ENCODE data around the gene LRRC25.

LRRC25 gene

DNA sequence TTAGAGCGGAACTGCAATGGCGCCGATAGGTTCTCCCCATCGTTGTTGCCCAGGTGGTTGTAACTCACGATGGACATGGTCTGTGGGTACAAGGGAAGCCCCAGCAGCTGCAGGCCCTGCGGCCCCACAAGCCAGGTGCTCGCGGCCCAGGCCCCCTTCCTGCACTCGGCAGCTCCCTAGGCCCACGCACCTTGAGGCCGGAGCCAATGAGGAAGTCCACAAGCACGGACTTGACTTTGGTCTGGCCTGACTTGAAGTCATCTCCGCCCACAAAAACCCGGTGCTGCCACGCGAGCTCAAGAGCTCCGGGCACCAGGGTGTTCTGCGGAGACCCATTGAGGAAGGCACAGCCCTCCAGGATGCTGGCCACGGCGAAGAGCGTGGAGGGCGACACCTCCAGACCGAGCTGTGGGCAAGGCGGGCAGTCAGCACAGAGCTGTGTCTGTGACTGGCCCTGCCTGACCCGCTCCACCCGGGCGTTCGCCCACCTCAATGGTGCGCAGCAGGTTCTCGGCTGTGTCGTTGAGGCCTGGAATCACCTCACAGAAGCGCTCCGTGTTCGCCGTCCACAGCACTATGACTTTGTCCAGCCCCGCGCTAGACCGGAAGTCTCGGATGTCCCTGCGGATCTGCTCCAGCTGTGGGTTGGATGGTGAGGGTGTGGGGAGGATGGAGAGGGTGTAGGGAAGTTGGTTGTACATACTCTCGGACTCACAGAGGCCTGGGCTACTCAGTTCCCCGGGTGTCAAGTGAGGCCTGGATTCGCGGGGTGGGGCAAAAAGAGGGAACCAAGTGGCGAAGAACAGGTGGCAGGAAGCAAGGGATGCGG, 38.6 kb upstream of the LRRC25 start:
- DNase-seq: no peak

DNA sequence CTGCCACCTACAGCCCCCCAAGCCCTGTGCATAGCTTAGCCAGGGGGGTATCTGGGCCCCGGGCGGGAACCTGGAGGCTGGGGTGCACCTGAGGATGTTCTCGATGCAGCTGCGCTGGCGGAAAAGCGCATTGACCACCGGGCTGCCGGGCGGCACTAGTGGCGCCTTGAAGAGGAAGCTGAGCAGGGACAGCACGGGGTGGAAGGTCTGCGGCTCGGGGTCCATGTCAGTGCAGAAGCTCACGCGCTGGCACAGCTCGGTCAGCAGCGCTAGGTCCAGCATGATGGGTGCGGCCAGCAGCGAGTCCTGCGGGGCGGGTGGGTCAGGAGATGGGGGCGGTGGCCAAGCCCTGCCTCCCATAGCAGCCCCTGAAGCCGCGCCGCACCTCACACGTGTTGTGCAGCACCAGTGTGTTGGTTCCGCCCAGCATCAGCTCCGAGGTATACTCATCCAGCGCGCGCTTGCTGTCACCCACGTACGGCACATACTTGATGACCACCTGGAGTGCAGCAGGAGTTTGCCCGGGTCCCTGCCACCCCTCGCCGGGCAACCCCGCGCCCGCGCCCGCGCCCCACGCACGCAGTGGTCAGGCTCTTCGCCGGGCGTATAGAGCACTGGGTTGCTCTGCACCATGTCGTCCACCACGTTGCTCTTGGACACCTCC, 37.9 kb upstream of the LRRC25 start:
- DNase-seq: no peak

DNA sequence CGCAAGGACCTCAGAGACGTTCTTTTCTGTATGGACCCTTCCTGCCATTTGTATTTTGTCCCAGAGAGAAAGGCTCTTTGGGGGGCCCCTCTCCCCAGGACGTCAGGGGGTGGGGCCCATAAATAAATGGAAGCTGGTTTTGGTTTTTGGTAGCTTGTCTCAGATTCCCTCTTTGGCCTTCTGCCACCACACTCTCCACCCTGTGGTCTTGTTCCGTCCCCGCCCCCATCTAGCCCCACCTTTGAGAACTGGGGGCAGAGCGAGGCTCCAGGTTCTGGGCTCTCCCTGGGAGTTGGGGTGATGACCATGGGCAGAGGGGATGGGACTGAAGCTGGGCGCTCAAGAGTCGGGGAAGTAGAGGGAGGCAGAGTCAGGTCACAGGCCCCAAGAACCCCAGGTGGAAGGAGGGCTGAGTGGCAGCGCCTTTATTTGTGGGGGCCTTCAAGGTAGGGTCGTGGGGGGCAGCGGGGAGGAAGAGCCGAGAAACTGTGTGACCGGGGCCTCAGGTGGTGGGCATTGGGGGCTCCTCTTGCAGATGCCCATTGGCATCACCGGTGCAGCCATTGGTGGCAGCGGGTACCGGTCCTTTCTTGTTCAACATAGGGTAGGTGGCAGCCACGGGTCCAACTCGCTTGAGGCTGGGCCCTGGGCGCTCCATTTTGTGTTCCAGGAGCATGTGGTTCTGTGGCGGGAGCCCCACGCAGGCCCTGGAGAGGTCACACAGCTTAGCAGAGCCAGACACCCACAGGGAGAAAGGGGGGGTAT, 37.2 kb upstream of the LRRC25 start:
- DNase-seq: no peak

DNA sequence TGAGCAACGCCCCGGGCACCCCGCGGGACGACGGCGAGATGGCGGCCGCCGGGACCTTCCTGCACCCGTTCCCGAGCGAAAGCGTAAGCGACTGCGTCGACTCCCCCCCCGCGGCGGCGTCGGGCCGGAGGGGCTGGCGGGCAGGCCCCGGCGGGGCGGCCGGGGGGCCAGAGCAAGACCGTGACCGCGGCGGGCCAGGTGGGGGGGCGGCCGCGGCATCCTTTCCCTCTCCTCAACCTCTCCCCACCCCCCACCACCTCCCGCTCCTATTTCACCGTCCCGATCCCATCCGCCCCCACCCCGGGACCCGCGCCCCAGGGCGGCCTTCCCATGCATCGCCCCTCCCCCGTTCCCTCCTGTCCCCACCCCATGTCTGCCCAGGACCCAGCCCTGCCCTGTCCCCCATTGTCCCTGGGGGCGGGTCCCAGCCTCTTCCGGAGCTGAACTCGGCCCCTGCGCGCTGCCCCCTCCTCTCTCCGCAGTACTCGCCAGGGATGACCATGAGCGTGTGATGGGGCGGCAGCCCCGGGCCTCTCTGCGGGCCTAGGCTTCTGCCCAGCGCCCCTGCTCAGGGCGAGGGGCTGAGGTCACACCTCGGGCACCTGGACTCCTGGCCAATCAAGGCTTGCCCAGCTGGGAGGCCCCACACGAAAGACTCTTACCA, 36.4 kb upstream of the LRRC25 start:
- no peak for DNase-seq

DNA sequence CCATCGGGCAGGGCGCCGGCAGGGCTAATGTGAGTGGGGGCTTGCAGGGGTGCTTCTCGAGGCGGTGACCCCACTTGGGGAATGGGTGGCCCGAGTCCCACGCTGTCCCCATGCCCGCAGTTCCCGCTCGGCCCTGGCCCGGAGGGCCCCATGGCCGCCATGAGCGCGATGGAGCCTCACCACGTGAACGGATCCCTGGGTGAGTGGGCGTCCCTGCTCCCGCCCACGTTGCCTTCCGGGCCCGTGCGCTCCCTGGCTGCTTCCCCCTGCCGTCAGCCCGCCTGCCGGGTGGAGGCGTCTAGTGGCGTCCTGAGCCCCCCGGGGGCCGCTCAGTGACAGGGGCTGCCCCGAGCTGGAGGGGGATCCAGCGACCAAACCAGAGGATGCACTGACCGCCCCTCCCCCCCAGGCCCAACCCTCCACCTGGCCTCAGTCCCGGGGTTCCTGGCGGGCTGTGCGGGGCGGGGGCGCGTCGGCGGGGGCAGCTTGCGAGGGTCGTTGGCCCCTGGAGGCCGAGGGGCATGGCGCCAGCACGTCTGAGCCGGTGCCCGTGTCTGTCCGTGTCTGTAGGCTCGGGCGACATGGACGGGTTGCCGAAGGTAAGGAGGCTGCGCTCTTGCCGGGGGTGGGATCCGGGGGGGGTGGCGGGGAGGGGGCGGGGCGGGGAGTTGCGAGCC, 35.7 kb upstream of the LRRC25 start:
- no peak for DNase-seq

DNA sequence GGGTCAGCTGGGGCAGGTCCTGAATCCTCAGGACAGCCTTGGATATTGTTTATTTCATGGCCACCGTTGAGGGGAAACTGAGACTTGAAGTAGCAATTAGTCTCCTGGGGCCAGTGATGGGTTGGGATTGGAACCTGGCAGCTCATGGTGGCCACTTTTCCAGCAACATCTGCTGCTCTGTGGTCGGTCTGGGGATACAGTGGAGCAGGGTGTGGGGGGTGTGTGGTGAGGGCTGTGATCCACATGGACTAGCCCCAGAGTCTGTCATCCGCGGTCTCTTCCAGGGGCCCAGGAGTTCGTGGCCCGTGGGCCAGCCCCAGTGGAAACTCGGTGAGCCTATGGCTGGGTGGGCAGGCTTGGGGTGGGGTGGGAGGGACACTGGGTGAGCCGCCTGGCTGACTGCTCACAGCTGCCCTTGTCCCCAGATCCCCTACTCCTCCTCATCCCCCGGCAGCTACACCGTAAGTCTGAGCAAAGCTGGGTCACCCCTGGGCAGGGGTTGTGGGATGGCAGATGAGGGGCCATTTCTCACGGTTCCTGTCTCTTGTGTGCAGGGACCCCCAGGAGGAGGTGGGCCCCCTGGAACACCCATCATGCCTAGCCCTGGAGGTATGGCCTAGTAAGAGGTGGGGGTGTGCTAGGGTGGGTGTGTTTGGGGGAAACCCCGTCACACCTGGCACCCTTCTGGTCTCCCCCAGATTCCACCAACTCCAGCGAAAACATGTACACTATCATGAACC, 35.0 kb upstream of the LRRC25 start:
- DNase-seq: peak; percentile 49

DNA sequence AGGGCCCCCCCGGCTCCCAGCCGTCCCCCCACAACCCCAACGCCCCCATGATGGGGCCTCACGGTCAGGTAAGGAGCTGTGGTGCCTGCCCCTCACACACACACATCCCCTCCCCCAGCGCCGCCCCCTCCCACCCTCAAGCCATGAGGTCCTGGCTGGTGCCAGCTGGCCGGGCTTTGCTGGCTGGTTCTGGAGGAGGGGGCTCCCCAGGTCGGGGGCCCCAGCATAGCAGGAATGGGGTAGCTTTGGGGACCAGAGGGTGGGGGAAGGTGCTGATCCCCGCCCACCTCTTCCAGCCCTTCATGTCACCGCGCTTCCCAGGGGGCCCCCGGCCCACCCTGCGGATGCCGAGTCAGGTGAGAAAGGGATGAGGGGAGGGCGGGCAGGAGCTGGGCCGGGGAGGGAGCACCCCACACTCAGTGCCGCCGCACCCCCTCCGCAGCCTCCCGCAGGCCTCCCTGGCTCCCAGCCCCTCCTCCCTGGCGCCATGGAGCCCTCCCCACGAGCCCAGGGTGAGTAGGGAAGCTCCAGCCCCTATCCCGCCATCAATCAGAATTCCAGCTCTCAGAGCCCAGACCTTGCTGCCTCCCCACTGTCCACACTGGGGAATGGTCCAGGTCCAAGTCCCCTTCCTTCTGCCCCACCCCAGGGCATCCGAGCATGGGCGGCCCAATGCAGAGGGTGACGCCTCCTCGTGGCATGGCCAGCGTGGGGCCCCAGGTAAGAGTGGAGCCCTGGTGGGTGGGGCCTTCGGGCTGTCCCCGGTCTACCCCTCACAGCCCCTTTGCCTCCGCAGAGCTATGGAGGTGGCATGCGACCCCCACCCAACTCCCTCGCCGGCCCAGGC, 34.2 kb upstream of the LRRC25 start:
- no peak for DNase-seq

DNA sequence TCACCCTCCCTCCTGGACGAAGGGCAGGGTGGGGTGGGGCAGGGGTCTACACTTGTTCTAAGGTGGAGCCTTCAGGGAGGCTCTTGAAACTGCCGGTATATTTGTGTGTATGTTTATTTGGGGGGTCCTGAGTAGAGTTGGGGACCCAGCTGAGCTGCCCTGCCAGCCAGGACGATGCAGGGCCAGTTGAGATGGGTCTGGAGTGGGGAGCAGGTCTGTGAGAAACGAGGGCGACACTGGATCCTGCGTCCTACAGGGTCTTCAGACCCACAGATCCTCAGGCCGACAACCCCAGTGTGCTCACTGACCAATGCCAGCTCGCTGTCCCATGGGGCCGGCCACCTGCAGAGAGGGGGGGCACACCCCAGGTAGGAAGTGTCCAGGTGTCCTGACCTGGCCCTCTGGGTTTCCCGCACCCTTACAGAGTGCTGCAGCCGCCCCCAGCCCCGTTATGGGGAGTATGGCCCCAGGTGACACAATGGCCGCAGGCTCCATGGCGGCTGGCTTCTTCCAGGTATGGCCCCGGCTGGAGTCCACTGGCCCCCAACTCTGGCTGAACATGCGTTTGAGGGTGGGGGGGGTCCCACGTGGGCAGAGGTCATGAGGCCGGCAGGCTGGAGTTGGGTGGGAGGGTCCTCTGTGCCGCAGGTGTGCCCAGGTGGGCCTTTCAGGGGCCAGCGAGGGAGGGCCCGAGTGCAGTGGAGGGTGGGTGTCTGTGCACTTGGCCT, 33.2 kb upstream of the LRRC25 start:
- DNase-seq: no peak

DNA sequence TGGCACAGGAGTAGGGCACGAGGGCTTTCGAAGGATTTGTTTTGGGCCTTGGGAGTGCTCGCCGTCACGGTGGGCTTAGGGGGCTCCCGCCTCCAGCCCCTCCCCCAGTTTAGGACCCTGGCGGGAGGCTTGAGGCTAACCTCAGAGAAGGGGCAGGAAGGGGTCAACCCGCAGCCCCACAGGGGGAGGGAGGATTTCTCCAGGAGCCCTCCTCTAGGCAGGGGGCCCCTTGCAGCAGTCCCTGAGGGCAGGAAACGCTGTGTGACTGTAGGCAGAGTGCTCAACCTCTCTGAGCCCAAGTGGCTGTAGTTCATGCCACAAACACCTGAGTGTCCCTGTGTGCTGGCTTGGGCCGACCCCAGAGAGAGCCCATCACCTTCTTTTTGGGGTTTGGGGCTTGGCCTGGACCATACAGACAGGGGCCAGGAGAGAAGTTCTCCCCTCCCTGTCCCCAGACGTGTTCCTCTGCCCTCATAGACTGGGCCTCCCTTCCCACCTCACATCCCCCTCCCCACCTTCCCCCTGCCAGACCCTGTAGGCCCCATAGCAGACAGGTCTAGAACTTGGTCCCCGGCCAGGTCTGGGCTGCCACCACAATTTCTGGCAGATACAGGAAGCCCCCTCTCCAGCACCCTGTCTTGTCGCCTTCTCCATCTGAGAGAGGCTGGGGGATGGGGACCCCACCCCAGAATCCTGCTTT, 32.4 kb upstream of the LRRC25 start:
- no peak for DNase-seq

DNA sequence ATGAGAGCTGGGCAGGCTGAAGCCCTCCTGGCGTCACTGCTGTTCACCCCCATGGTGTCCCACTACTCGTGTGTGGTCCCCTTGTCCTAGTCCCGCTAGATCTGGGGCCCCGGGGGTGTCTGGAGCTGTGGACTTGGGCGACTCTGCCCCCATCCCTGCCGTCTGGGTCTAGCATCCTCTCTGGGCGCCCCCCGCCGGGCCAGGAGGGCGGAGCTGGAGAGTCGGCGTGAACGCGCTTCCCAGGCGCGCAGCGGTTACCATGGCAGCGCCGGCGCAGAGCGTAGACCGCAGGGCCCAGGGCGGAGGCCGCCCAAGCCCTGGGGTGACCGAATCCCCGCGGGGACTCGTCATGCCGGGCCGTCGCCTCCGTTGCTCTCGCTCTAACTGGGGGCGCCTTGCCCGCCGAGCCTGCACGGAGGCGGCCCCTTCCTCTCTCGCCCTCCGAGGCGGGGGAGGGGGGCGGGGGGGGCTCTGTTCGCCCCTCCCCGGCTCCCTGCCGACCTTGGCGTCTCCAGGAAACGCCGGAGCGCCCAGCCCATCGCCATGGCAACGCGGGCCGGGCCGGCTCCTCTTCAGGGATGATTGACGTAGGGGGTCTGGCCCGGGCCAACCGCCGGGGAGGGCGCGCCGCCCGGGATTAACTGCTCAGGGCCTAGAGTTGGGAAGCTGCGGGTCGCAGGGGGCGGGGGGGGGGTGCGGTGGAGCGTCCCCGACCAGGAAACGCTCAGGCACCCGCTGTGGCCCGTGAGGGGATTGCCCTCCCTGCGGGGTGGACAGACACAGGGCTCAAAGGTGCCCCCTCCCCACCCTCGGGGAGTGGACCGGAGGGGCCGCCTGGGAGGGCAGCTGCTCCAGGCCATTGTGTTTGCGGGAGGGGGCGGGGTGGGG, 31.6 kb upstream of the LRRC25 start:
- DNase-seq: peak; percentile 84

DNA sequence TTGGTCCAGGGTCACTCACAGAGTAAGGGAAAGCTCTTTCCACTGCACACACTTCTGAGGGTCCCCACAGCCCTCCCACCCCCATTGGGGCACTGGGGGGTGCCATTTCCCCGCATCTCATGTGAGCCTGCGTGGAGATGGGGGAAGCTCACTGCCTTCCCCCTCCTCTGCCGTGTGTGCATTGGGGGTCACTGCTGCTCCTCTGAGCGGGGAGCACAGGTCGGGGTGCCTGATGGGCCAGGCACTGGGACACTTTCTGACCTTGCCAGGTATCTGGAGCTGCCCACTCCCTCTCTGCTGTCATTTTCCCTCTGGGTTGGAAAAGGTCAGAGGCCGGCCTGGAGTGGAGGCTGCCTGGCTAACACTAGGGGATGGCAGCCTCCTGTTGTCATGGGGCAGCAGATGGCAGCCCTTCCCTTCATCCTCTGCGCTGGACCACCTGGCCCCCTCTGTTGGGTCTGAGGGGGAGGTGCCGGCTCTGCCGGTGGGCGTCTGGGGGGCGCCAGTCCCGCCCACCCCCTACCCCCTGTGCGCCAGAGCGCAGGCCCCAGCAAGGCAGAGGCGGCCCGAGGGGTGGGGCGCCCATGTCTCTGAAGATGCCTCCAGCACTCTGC, 30.9 kb upstream of the LRRC25 start:
- no peak for DNase-seq

DNA sequence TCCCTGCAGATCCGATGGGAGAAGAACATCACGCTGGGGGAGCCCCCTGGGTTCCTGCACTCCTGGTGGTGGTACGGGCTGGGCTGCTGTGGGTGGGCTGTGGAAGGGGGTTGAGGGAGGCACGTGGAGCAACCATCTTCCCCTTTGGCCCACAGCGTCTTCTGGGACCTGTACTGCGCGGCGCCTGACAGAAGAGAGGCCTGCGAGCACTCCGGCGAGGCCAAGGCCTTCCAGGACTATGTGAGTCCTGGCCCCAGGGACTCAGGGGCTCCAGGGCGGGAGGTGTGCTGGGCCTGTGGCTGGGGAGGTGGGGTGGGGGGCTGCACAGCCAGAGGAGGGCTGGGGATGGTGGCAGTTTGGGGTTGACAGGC, 30.3 kb upstream of the LRRC25 start:
- no peak for DNase-seq

DNA sequence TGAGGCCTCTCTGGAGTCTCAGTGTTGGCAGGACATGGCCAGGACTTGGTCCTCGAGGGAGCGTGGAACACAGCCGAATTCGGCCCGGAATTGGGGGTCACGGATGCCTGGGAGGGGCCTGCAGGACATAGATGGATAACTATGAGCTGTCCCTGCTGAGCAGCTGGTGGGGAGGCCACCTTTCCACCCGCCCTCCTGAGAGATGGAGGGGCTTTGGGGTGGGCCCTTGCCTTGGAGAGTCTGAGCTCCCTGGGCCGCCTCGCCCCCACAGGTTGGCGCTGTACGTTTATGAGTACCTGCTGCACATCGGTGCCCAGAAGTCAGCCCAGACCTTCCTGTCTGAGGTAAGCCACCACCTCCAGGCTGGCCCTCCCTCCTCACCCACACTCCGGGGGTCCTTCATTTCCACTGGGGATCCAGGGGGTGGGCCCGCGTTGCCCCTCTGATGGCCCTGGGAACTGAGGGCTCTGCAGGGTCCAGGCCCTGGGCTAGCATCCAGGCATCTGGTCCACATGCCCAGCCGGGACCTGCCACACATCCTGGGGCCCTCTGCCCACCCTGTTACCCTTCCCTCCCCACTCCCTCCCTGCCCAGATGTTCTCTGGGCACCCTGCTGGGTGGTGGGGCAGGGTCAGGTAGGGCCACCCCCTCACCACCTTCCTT, 29.8 kb upstream of the LRRC25 start:
- DNase-seq: no peak

DNA sequence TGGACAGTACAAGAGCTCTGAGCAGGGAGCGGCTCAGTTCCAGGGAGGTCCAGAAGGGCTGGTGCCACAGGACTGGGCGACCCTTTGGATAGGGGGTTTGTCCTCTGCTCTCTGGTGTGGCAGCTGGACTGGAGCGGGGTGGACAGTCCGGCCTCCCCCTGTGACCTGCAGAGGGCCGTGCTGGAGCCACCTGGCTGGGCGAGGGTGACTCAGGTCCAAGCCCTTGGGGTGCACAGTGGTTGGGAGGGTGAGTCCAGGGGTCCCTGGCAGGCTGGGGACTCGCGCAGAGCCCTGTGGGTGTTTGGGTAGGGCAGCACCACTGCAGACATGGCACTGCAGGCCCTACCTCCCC, 29.0 kb upstream of the LRRC25 start:
- no peak for DNase-seq

DNA sequence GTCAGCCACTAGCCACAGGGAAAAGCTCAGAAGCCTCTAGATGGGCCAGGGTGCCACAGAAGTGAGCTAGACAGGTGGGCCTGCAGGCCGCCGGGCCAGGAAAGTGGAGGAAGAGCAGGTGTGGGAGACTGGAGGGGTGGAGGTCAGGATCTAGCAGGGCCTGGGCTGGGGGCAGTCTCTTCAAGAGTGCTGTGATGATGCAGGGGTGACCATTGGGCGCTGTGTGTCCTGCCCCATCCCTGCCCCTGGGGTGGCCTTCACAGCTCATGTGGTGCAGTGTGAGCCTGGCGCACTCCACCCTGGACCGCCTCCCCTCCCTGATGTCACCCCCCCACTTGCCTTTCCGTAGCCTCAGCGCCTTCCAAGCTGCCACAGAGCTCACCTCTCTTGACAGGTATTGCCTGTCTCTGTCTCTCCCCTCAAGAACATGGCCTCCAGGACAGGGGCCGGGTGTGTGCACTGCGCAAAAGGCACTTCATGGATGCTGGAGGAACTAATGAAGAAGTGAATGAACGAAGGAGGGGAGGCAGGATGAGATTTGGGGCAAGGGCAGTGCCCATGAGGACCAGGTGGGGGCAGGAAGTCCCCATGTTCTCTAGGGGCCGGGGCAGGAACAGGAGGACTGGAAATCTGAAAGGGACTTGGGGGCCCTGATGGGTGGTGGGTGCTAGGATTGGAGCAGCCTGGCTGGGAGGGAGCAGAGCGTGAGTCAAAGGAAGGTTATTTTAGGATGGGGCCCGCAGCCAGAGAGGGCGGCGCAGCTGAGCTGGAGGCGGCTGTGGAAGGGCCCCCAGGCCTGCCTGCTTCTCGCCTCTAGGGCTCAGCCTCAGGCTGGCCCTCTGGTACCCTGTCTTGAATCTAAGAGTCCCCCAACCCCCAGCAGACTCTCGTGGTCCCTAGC, 28.3 kb upstream of the LRRC25 start:
- peak; percentile 70 for DNase-seq

DNA sequence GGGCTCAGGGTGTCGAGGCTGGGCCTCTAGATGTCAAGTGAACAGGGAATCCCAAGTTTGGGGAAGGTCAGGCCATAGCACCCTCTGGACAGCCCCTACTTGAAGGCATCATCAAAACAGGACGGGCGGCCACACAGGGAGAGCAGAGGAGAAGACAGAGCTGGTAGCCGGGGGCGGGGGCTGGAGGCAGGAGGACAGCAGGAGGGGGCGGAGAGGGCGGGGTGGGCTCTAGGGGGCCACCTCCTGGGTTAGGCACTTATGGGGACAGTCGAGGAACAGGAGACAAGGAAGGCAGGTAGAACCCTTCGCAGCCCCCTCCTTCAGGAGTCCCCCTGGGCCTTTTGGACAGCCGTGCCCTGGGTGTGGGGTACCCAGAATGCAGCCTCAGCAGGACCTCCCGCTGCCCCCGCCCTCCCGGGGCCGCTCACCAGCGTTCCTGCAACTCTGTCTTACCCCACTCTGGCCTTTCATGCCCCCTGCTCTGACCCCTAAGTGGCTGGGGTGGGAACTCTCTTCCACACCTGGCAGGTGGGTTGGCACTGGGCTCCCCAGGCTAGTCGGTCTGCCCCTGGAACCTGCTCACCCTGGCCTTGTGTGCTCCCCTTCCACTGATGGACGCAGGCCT, 27.6 kb upstream of the LRRC25 start:
- DNase-seq: no peak
